Psoas muscle (tissue), 8 donors: Measurements from ENCODE around the gene PRR23B. TPM values are rescaled to one million over a fixed set of nuclear protein-coding genes. Genes with fewer than 3 reads are reported as not detected.

Experiments used
- ATAC-seq, 4 donors: fragments of 200-7000 bp; cut with Tn5 transposase; one replicate each; pipeline ENCODE4 v1.9.1; 2020; ENCODE audit warnings: moderate library complexity in 3 of 4, mild to moderate bottlenecking in 2 of 4
- DNase-seq, 2 donors: peaks; one replicate each; pipeline ENCODE4 v3.0.0-alpha.2; 2020
- H3K27ac ChIP-seq: fragments of 200-600 bp; one replicate; pipeline ENCODE4 v1.8.0; 2022
- H3K27me3 ChIP-seq, 3 donors: fragments of 200-600 bp in 1 of 3; one replicate each; pipeline versions ENCODE4 v1.6.1 to v1.8.0; 2013 to 2022; ENCODE audit warnings: low read length in 2 of 3, mild to moderate bottlenecking in 2 of 3, moderate library complexity in 1 of 3; ENCODE audit not compliant: insufficient read depth in 3 of 3
- H3K36me3 ChIP-seq, 2 donors: fragments of 200-600 bp in 1 of 2; one replicate each; pipeline versions ENCODE4 v1.6.1 to v1.8.0; 2013 to 2022; ENCODE audit warnings: low read depth in 1 of 2, mild to moderate bottlenecking in 1 of 2, moderate library complexity in 1 of 2; ENCODE audit not compliant: insufficient read depth in 1 of 2
- H3K4me1 ChIP-seq: fragments of 200-600 bp; one replicate; pipeline ENCODE4 v1.8.0; 2022
- H3K4me3 ChIP-seq: fragments of 200-600 bp; one replicate; pipeline ENCODE4 v1.8.0; 2022; ENCODE audit warnings: mild to moderate bottlenecking
- H3K9me3 ChIP-seq: fragments of 200-600 bp; one replicate; pipeline ENCODE4 v1.8.0; 2022
- WGBS, 3 donors: extraction: QIAGEN DNeasy Blood & Tissue Kit; methylation state at CpG; one replicate each; pipeline versions ENCODE4 v1.1.6 to v1.1.7; 2013; 5-methylcytosine and 5-hydroxymethylcytosine counted together
- intact Hi-C, 2 donors: fragments of 100-400 bp; cut with DNase I; formaldehyde crosslinking; loops; one replicate each; pipeline versions ENCODE4 v1.11.0 to v1.14.2; 2022
- polyA plus RNA-seq, 3 donors: library from polyadenylated mRNA; stranded (reverse); fragments of 200-250 nt; gene quantifications; one replicate each; pipeline ENCODE4 v1.2.3, GENCODE V29; 2013
- total RNA-seq, 4 donors: library from RNA; stranded (reverse); fragmentation: NEBNext Ultra II Directional in 2 of 4; extraction: Animal tissue kit (Norgen Biotek cat#: 25700) in 2 of 4; gene quantifications; one replicate each; pipeline versions ENCODE4 v1.2.1 to v1.2.4, GENCODE V29; 2021 to 2023
- TF ChIP-seq, protein P1 (sequence below): fragments of 200-600 bp; IDR thresholded peaks from one replicate; pipeline ENCODE4 v1.8.0; 2022; ENCODE audit warnings: antibody characterized with exemption
- donor health status: healthy with polysubstance abuse.
- donor health status: DM: no; HTN: no; CAD: no; lungs with moderate emphysema.
- donor health status: Bipolar disorder and iron deficiency.
- donor health status: healthy.
- donor health status: DM: yes; HTN: yes; CAD: no.
- donor health status: DM: no; HTN: no; CAD: no.
- donor health status: DM: no; HTN: no; CAD: no.
- donor health status: DM: yes; HTN: yes; CAD: no.

PRR23B gene
- total and polyA plus RNA-seq, 7 donors, result not detected

GRCh38 chr3:138975351-138975750 is 45.4 kb downstream of the PRR23B start:
- Histone ChIP-seq H3K27me3 (peaks cover 0 to 6% (median under 1%) of the 10 kb centered on the region in 3 donors), H3K4me3 (no peak overlapping the region), H3K27ac (no peak overlapping the region), H3K36me3 (no peaks in the 10 kb centered on the region), H3K4me1 (no peaks in the 10 kb centered on the region), H3K9me3 (no peaks in the 10 kb centered on the region)
- no peak for DNase-seq
- 92 to 94% (median 93%) methylated on average over 8 of the region's 8 CpGs for WGBS, 3 donors
- intact Hi-C loops, result no loop called here
- no peak for ATAC-seq
- TF ChIP-seq, protein P1, sequence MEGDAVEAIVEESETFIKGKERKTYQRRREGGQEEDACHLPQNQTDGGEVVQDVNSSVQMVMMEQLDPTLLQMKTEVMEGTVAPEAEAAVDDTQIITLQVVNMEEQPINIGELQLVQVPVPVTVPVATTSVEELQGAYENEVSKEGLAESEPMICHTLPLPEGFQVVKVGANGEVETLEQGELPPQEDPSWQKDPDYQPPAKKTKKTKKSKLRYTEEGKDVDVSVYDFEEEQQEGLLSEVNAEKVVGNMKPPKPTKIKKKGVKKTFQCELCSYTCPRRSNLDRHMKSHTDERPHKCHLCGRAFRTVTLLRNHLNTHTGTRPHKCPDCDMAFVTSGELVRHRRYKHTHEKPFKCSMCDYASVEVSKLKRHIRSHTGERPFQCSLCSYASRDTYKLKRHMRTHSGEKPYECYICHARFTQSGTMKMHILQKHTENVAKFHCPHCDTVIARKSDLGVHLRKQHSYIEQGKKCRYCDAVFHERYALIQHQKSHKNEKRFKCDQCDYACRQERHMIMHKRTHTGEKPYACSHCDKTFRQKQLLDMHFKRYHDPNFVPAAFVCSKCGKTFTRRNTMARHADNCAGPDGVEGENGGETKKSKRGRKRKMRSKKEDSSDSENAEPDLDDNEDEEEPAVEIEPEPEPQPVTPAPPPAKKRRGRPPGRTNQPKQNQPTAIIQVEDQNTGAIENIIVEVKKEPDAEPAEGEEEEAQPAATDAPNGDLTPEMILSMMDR, result no peak

- 83 to 86% (median 84%) methylated on average over 5 of the region's 5 CpGs for WGBS, 3 donors
- Histone ChIP-seq H3K27ac (no peak overlapping the region), H3K4me3 (no peak overlapping the region), H3K27me3 (peaks cover 0 to 6% (median 0%) of the 10 kb centered on the region in 3 donors), H3K36me3 (no peaks in the 10 kb centered on the region), H3K9me3 (no peaks in the 10 kb centered on the region), H3K4me1 (no peaks in the 10 kb centered on the region)
- ATAC-seq (no peak), DNase-seq (no peak)
- TF ChIP-seq, protein P1, result no peak
- intact Hi-C loops, result no loop called here
These were observed 46.3 kb downstream of the PRR23B start for GRCh38 chr3:138974462-138974861.

- H3K36me3 ChIP-seq, result no peaks in the 10 kb centered on the region
- H3K9me3 ChIP-seq, result no peaks in the 10 kb centered on the region
- intact Hi-C loops, result no loop called here
- H3K27me3 ChIP-seq, result peaks cover 0 to 13% (median 0%) of the 10 kb centered on the region in 3 donors
- H3K27ac ChIP-seq, result no peak overlapping the region
- H3K4me1 ChIP-seq, result no peaks in the 10 kb centered on the region
- DNase-seq (no peak), ATAC-seq (no peak)
- 92 to 93% (median 93%) methylated on average over 5 of the region's 5 CpGs for WGBS, 3 donors
- TF ChIP-seq, protein P1, result no peak
- no peak overlapping the region for H3K4me3 ChIP-seq
These were observed 47.8 kb downstream of the PRR23B start for GRCh38 chr3:138972941-138973340.

- intact Hi-C loops, result no loop called here
- TF ChIP-seq, protein P1, result no peak
- H3K4me1 ChIP-seq, result no peaks in the 10 kb centered on the region
- no peaks in the 10 kb centered on the region for H3K9me3 ChIP-seq
- H3K4me3 ChIP-seq, result no peak overlapping the region
- H3K27me3 ChIP-seq, result peaks cover 0 to 13% (median 0%) of the 10 kb centered on the region in 3 donors
- no peak overlapping the region for H3K27ac ChIP-seq
- ATAC-seq, result no peak
- no peaks in the 10 kb centered on the region for H3K36me3 ChIP-seq
- 14 to 32% (median 24%) methylated on average over 6 of the region's 6 CpGs for WGBS, 3 donors
- no peak for DNase-seq
These were observed 48.9 kb downstream of the PRR23B start for GRCh38 chr3:138971766-138972320.

Other genes with a start within 250 kb of the PRR23B start
- gene PIK3CB, start 186.0 kb downstream of the PRR23B start, total RNA-seq, result 10 to 100 TPM; 14.6 to 46.3 (median 24.5) TPM
- gene PIK3CB, start 186.0 kb downstream of the PRR23B start, polyA plus RNA-seq, result 10 to 100 TPM in 2 of 3 donors, 1 to 10 TPM in 1; 5.8 to 39.1 (median 18.1) TPM
- gene FOXL2, start 73.8 kb downstream of the PRR23B start, total RNA-seq, result under 1 TPM in 2 of 4 donors, not detected in 2; 0.38 to 0.39 TPM
- gene FOXL2, start 73.8 kb downstream of the PRR23B start, polyA plus RNA-seq, result under 1 TPM in 2 of 3 donors, not detected in 1; 0.01 to 0.05 TPM
- under 1 TPM in 1 of 4 donors, not detected in 3; 0.14 TPM for gene FOXL2NB, start 73.7 kb downstream of the PRR23B start, total RNA-seq
- under 1 TPM in 1 of 3 donors, not detected in 2; 0.06 TPM for gene FOXL2NB, start 73.7 kb downstream of the PRR23B start, polyA plus RNA-seq
- not detected for gene PRR23A, start 14.7 kb downstream of the PRR23B start, total RNA-seq
- gene PRR23A, start 14.7 kb downstream of the PRR23B start, polyA plus RNA-seq, result not detected
- gene PRR23C, start 24.0 kb upstream of the PRR23B start, total RNA-seq, result not detected
- not detected for gene PRR23C, start 24.0 kb upstream of the PRR23B start, polyA plus RNA-seq